Thoracic aorta (tissue), 2 donors: ENCODE measurements around the gene IGF1R. TPM values are rescaled to one million over a fixed set of nuclear protein-coding genes. Genes with fewer than 3 reads are reported as not detected.
"Not testable (repeated sequence)": the region's sequence is repeated elsewhere in the genome, so short reads cannot be mapped to it uniquely, and the experiment has no call there.

ENCODE experiments used
- ATAC-seq: fragments of 150-250 bp; one replicate; pipeline ENCODE4 v1.8.0; 2017; ENCODE audit warnings: low read depth; ENCODE audit not compliant: insufficient number of reproducible peaks, low FRiP score
- DNase-seq: peaks from one replicate; pipeline ENCODE4 v3.0.0-alpha.2; 2020; ENCODE audit warnings: low spot score
- H3K27ac ChIP-seq, 2 donors: fragments of 200-600 bp; sonication (generic); 1 replicate in 1 of 2; 2 replicates in 1 of 2; pipeline ENCODE4 v1.5.1; 2016; ENCODE audit warnings: mild to moderate bottlenecking in 2 of 2, moderate library complexity in 2 of 2
- H3K27me3 ChIP-seq: fragments of 200-600 bp; sonication (generic); replicated peaks from 2 replicates; pipeline ENCODE4 v1.6.0; 2016; ENCODE audit warnings: mild to moderate bottlenecking; ENCODE audit not compliant: insufficient read depth
- H3K36me3 ChIP-seq: fragments of 200-600 bp; sonication (generic); one replicate; pipeline ENCODE4 v1.5.1; 2016
- H3K4me1 ChIP-seq, 2 donors: fragments of 200-600 bp; sonication (generic); 1 replicate in 1 of 2; 2 replicates in 1 of 2; pipeline versions ENCODE4 v1.5.1 to v1.6.0; 2016; ENCODE audit warnings: low read depth in 2 of 2, mild to moderate bottlenecking in 1 of 2; ENCODE audit not compliant: control insufficient read depth in 1 of 2
- H3K4me3 ChIP-seq: fragments of 200-600 bp; sonication (generic); 2 replicates; pipeline ENCODE4 v1.5.1; 2016; ENCODE audit warnings: mild to moderate bottlenecking
- H3K9me3 ChIP-seq: fragments of 200-600 bp; sonication (generic); 2 replicates; pipeline ENCODE4 v1.5.1; 2016
- CTCF ChIP-seq: fragments of 200-600 bp; sonication (generic); IDR thresholded peaks from one replicate; pipeline ENCODE4 v1.5.1; 2019; ENCODE audit warnings: antibody characterized with exemption
- total RNA-seq, 2 donors: library from RNA; depleted of rRNA; stranded (reverse); fragments of >200 nt; gene quantifications; one replicate each; pipeline versions ENCODE4 v1.1.0 to v1.2.3, GENCODE V29; 2016

IGF1R gene
- total RNA-seq, 2 donors from 2014 or later, result 127 to 159 TPM

- no peaks in the 10 kb centered on the region for H3K9me3 ChIP-seq
- H3K36me3 ChIP-seq, result no peaks in the 10 kb centered on the region
- no peak for DNase-seq
- no peak overlapping the region for H3K27ac ChIP-seq
- H3K4me1 ChIP-seq, result peaks cover 0 to 8% of the 10 kb centered on the region in 2 donors
- ATAC-seq, result no peak
- no peak overlapping the region for H3K4me3 ChIP-seq
- no peak for TF ChIP-seq CTCF
- no peaks in the 10 kb centered on the region for H3K27me3 ChIP-seq
These were observed 353.9 kb downstream of the IGF1R start for GRCh38 chr15:99002226-99002625.

GRCh38 chr15:99003317-99003716 lies 355.0 kb downstream of the IGF1R start:
- not testable (repeated sequence) for H3K4me1 ChIP-seq, H3K27me3 ChIP-seq, DNase-seq, H3K4me3 ChIP-seq, ATAC-seq, H3K9me3 ChIP-seq, H3K27ac ChIP-seq, H3K36me3 ChIP-seq

GRCh38 chr15:99004998-99005974 lies 356.9 kb downstream of the IGF1R start:
- Histone ChIP-seq H3K4me3 (peak overlapping the region; percentile 53), H3K27ac (peak overlapping the region; percentile 50 to 70)
- not testable (repeated sequence) for DNase-seq, H3K27me3 ChIP-seq, H3K36me3 ChIP-seq, H3K9me3 ChIP-seq, H3K4me1 ChIP-seq, ATAC-seq

GRCh38 chr15:99006146-99006545 lies 357.8 kb downstream of the IGF1R start:
- Histone ChIP-seq H3K4me1 (peaks cover 0 to 8% of the 10 kb centered on the region in 2 donors), H3K36me3 (no peaks in the 10 kb centered on the region), H3K27ac (peak overlapping the region in 1 of 2 donors; percentile 70), H3K9me3 (no peaks in the 10 kb centered on the region), H3K27me3 (no peaks in the 10 kb centered on the region), H3K4me3 (no peak overlapping the region)
- no peak for DNase-seq
- TF ChIP-seq CTCF, result no peak
- ATAC-seq, result no peak

GRCh38 chr15:99006904-99007495 lies 358.7 kb downstream of the IGF1R start:
- Histone ChIP-seq H3K36me3 (no peaks in the 10 kb centered on the region), H3K9me3 (no peaks in the 10 kb centered on the region), H3K27me3 (no peaks in the 10 kb centered on the region), H3K4me3 (no peak overlapping the region), H3K4me1 (peaks cover 0 to 8% of the 10 kb centered on the region in 2 donors), H3K27ac (no peak overlapping the region)
- ATAC-seq (no peak), DNase-seq (no peak)
- no peak for TF ChIP-seq CTCF

- no peak for ATAC-seq
These were observed 361.5 kb downstream of the IGF1R start for GRCh38 chr15:99009741-99010330.

More at GRCh38 chr15:99009741-99010330, 361.5 kb downstream of the IGF1R start:
- H3K4me3 ChIP-seq, result no peak overlapping the region
- no peak for DNase-seq
- no peak for TF ChIP-seq CTCF
- no peaks in the 10 kb centered on the region for H3K9me3 ChIP-seq
- H3K27me3 ChIP-seq, result no peaks in the 10 kb centered on the region
- H3K4me1 ChIP-seq, result peaks cover 0 to 8% of the 10 kb centered on the region in 2 donors
- H3K27ac ChIP-seq, result no peak overlapping the region
- H3K36me3 ChIP-seq, result no peaks in the 10 kb centered on the region
